GM12891 (cell line): ENCODE results near the gene MET.

Source experiments
- PAX5 ChIP-seq: IDR thresholded peaks from 2 replicates; pipeline ENCODE4 v1.6.1; 2011; ENCODE audit warnings: low read length, moderate library complexity, mild to moderate bottlenecking; ENCODE audit not compliant: insufficient read depth, severe bottlenecking
- POLR2A ChIP-seq: IDR thresholded peaks from 2 replicates; pipeline ENCODE4 v1.6.1; 2011; ENCODE audit warnings: low read depth, low read length, control low read depth
- POLR2AphosphoS5 ChIP-seq: IDR thresholded peaks from 2 replicates; pipeline ENCODE4 v1.6.1; 2011; ENCODE audit warnings: low read depth, low read length, control low read depth
- TAF1 ChIP-seq: IDR thresholded peaks from 2 replicates; pipeline ENCODE4 v1.6.1; 2011; ENCODE audit warnings: low read depth, low read length, control low read depth

DNA sequence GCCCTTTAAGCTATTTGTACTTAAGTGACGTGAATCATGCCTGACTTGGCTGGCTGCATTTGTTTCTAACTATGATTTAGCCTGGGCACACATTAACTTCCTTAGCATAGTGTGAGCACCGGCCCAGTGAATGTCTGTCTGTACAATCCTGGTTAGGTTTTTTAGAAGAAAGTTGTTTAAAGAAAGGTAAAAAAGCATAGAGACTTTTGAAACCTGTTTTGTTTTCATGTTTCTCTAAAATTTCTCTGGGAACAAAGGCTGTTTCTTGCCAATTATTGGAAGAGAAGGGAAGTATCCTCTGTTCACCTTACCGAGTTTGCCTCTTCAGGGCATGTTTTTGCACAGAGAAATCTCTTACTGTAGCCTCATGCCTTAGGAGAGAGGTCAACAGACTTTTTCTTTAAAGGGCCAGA is 42.9 kb upstream of the MET start:
- TF ChIP-seq TAF1 (no peak), POLR2A (no peak), POLR2AphosphoS5 (no peak), PAX5 (no peak)
